ENCODE measurements around the gene LGR6. TPM values are rescaled to one million over a fixed set of nuclear protein-coding genes. Genes with fewer than 3 reads are reported as not detected.
"Not testable (repeated sequence)": the region's sequence is repeated elsewhere in the genome, so short reads cannot be mapped to it uniquely, and the experiment has no call there.

LGR6 gene
- total RNA-seq, 2 experiments from 2014 or later: 0.08 TPM; not detected in 1

GRCh38 chr1:202189918-202190715, 3.5 kb upstream of the LGR6 start:
- peaks cover 8% of the 10 kb centered on the region for H3K4me1 Mint-ChIP-seq (ENCODE audit: low read depth)
- no peak overlapping the region for H3K4me3 Mint-ChIP-seq
- no peaks in the 10 kb centered on the region for H3K9me3 Mint-ChIP-seq (ENCODE audit: insufficient read depth)
- ChIA-PET POLR2A (no interaction called here), CTCF (interaction anchor here (0.7 to 5.3 kb wide), 20 partner anchors 9 to 150 kb away, joined by 3 to 40 read pairs (median 4); no protein-coding TSS in a partner anchor)
- H3K27ac Mint-ChIP-seq: no peak overlapping the region
- no peak for DNase-seq
- peaks cover 13% of the 10 kb centered on the region for H3K27me3 Mint-ChIP-seq (ENCODE audit: low read depth)
- ATAC-seq: no peak
- no peaks in the 10 kb centered on the region for H3K36me3 Mint-ChIP-seq (ENCODE audit: low read depth)

GRCh38 chr1:202191391-202191790, 2.2 kb upstream of the LGR6 start:
- DNase-seq; POLR2A ChIA-PET; H3K9me3 Mint-ChIP-seq (ENCODE audit: insufficient read depth); H3K36me3 Mint-ChIP-seq (ENCODE audit: low read depth); CTCF ChIA-PET; ATAC-seq; H3K4me1 Mint-ChIP-seq (ENCODE audit: low read depth); H3K27ac Mint-ChIP-seq; H3K4me3 Mint-ChIP-seq: not testable (repeated sequence)
- peaks cover 24% of the 10 kb centered on the region for H3K27me3 Mint-ChIP-seq (ENCODE audit: low read depth)

GRCh38 chr1:202192770-202193613, 607 bp upstream of the LGR6 start:
- Mint-ChIP-seq H3K36me3 (ENCODE audit: low read depth) (no peaks in the 10 kb centered on the region), H3K4me1 (ENCODE audit: low read depth) (peaks cover 6% of the 10 kb centered on the region), H3K9me3 (ENCODE audit: insufficient read depth) (no peaks in the 10 kb centered on the region), H3K27ac (no peak overlapping the region), H3K4me3 (no peak overlapping the region), H3K27me3 (ENCODE audit: low read depth) (peaks cover 30% of the 10 kb centered on the region)
- ATAC-seq (peak; percentile 57), DNase-seq (peak; percentile 68)
- CTCF ChIA-PET: interaction anchor here (0.7 to 2.6 kb wide), 53 partner anchors 8 to 527 kb away, joined by 3 to 28 read pairs (median 4); partner anchors contain the start of genes PTPN7 and UBE2T
- POLR2A ChIA-PET: interaction anchor here (1.2 kb wide), 1 partner anchor 121 kb away, joined by 3 read pairs; no protein-coding TSS in a partner anchor

DNA sequence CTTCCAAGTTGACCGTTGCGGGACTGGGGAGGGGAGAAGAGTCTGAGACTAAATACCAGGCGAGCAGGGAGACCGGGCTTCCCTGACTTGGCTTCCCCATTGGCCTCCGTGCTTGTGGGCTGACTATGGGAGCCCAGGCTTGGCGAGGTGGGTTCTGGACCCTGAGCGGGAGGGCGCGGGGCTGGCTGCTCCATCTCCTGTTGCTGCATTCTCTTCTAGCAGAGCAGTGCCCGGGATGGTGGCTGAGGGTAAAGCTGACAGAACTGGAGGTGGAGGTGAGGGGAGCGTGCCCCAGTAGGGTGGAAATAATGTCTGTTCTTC, 689 bp downstream of the LGR6 start:
- no peak for ATAC-seq
- H3K27ac Mint-ChIP-seq: no peak overlapping the region
- H3K4me1 Mint-ChIP-seq (ENCODE audit: low read depth): peaks cover 18% of the 10 kb centered on the region

GRCh38 chr1:202197653-202198365, 4.2 kb downstream of the LGR6 start:
- POLR2A ChIA-PET: no interaction called here
- ATAC-seq (peak; percentile 14), DNase-seq (no peak)

More for the DNA sequence above, 689 bp downstream of the LGR6 start:
- no peak for DNase-seq
- POLR2A ChIA-PET: no interaction called here
- Mint-ChIP-seq H3K9me3 (ENCODE audit: insufficient read depth) (no peaks in the 10 kb centered on the region), H3K36me3 (ENCODE audit: low read depth) (no peaks in the 10 kb centered on the region), H3K27me3 (ENCODE audit: low read depth) (peaks cover 34% of the 10 kb centered on the region), H3K4me3 (no peak overlapping the region)
- CTCF ChIA-PET: interaction anchor here (1.3 to 2.6 kb wide), 7 partner anchors 8 to 126 kb away, joined by 3 to 28 read pairs (median 10); no protein-coding TSS in a partner anchor

DNA sequence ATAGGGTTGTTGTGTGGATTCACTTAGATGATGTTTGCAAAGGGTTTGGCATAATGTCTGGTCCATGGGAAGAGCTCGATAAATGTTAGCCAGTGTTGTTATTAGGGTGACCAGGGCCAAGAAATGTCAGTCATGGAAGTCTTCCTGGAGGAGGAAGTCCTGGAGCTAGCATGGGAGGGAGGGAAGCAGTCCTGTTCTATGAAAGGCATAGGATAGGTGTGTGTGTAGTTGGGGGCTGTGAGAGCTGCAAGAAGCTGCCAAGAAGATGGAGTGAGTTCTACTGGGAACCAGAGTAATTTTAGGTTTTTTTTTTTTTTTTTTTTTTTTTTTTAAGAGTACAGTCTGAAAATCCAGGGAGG, 4.7 kb downstream of the LGR6 start:
- no peaks in the 10 kb centered on the region for H3K9me3 Mint-ChIP-seq (ENCODE audit: insufficient read depth)
- no peaks in the 10 kb centered on the region for H3K36me3 Mint-ChIP-seq (ENCODE audit: low read depth)
- ChIA-PET POLR2A (no interaction called here), CTCF (no interaction called here)
- ATAC-seq (no peak), DNase-seq (no peak)
- peaks cover 37% of the 10 kb centered on the region for H3K4me1 Mint-ChIP-seq (ENCODE audit: low read depth)
- peaks cover 34% of the 10 kb centered on the region for H3K27me3 Mint-ChIP-seq (ENCODE audit: low read depth)
- H3K27ac Mint-ChIP-seq: peak overlapping the region; percentile 11
- no peak overlapping the region for H3K4me3 Mint-ChIP-seq

More at GRCh38 chr1:202197653-202198365, 4.2 kb downstream of the LGR6 start:
- peak overlapping the region; percentile 11 for H3K27ac Mint-ChIP-seq
- no peaks in the 10 kb centered on the region for H3K9me3 Mint-ChIP-seq (ENCODE audit: insufficient read depth)
- H3K27me3 Mint-ChIP-seq (ENCODE audit: low read depth): peaks cover 34% of the 10 kb centered on the region
- peaks cover 37% of the 10 kb centered on the region for H3K4me1 Mint-ChIP-seq (ENCODE audit: low read depth)
- no peaks in the 10 kb centered on the region for H3K36me3 Mint-ChIP-seq (ENCODE audit: low read depth)
- CTCF ChIA-PET: no interaction called here
- H3K4me3 Mint-ChIP-seq: no peak overlapping the region

DNA sequence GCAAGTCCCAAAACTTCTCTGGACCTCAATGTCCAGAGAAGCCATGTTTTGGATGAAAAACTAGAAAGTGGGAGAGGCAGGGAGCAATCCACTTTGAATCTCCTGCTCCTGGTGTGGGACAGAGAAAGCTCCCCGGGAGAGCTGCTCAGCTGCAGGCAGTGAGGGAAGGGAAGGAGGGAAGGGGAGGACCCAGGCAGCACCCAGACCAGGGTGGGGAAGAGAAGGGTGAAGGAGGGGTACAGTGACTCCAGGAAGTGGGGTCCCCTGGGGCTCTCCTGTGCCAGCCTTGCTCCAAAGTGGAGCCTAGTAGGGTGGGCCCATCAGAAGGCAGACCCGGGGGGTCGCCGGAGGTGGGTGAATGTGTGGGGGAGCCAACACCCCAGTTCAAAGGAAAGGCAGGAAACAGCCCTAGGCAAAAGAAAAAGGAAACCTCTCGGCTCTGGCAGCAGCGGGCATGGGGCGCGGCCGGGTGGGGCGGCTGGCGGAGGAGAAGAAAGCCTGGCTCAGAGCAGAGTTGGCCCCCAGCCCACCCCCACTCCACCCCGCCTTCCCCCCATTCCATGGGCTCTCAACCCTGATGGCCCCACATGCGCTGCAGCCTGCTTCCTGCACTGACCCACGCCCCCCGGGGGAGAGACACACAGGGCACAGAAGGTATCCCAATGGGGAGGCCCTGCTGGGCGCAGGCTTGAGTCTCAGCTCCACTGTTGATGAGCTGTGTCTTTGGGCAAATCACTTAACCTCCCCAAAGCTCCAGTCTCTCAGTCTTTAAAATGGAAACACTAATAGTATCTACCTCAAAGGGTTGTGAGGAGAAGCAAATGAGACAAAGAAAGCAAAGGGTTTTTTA, 5.7 kb downstream of the LGR6 start:
- ChIA-PET POLR2A (interaction anchor here (0.9 kb wide), 1 partner anchor 39 kb away, joined by 4 read pairs; the partner anchor contains the start of gene PTPN7), CTCF (interaction anchor here (0.7 to 1.6 kb wide), 2 partner anchors 10 to 511 kb away, joined by 3 to 11 read pairs; partner anchors contain the start of gene SYT2)
- Mint-ChIP-seq H3K36me3 (ENCODE audit: low read depth) (no peaks in the 10 kb centered on the region), H3K27me3 (ENCODE audit: low read depth) (peaks cover 29% of the 10 kb centered on the region), H3K9me3 (ENCODE audit: insufficient read depth) (no peaks in the 10 kb centered on the region), H3K4me3 (no peak overlapping the region), H3K27ac (no peak overlapping the region), H3K4me1 (ENCODE audit: low read depth) (peaks cover 36% of the 10 kb centered on the region)
- ATAC-seq (no peak), DNase-seq (no peak)

- H3K36me3 Mint-ChIP-seq (ENCODE audit: low read depth): no peaks in the 10 kb centered on the region
- ATAC-seq: no peak
- no peak for DNase-seq
- POLR2A ChIA-PET: interaction anchor here (0.9 kb wide), 1 partner anchor 40 kb away, joined by 4 read pairs; the partner anchor contains the start of gene PTPN7
- no peak overlapping the region for H3K4me3 Mint-ChIP-seq
- no peaks in the 10 kb centered on the region for H3K9me3 Mint-ChIP-seq (ENCODE audit: insufficient read depth)
- peaks cover 21% of the 10 kb centered on the region for H3K27me3 Mint-ChIP-seq (ENCODE audit: low read depth)
- no peak overlapping the region for H3K27ac Mint-ChIP-seq
- peaks cover 36% of the 10 kb centered on the region for H3K4me1 Mint-ChIP-seq (ENCODE audit: low read depth)
- CTCF ChIA-PET: interaction anchor here (0.7 to 1.6 kb wide), 2 partner anchors 11 to 510 kb away, joined by 3 to 11 read pairs; partner anchors contain the start of gene SYT2
Observed at GRCh38 chr1:202200112-202200548, 6.5 kb downstream of the LGR6 start.

DNA sequence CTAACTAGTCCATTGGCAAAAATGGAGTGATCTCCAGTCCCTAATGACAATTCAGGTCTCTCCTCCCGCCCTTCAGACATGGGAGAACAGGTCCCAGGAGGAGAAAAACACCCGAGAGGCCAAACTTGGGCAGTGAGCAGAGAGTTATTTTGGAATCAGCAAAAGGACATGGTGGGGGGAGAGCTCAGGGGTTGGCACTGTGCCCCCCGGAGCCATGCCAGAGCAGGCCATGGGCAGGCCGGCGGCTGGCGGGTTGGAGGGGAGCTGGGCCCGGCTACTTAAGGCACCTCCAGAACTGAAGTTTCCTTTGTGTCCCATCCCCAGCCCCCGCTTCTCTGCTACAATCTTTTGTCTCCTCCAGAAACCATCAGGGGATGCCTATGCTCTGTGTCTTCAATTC, 7.1 kb downstream of the LGR6 start:
- no peak for ATAC-seq
- no peak for DNase-seq
- no peak overlapping the region for H3K27ac Mint-ChIP-seq
- no peak overlapping the region for H3K4me3 Mint-ChIP-seq
- no peaks in the 10 kb centered on the region for H3K36me3 Mint-ChIP-seq (ENCODE audit: low read depth)
- H3K4me1 Mint-ChIP-seq (ENCODE audit: low read depth): peaks cover 36% of the 10 kb centered on the region
- CTCF ChIA-PET: interaction anchor here (1.3 kb wide), 1 partner anchor 8 kb away, joined by 6 read pairs; no protein-coding TSS in a partner anchor
- POLR2A ChIA-PET: no interaction called here
- H3K9me3 Mint-ChIP-seq (ENCODE audit: insufficient read depth): no peaks in the 10 kb centered on the region
- peaks cover 16% of the 10 kb centered on the region for H3K27me3 Mint-ChIP-seq (ENCODE audit: low read depth)

GRCh38 chr1:202201266-202201665, 7.7 kb downstream of the LGR6 start:
- Mint-ChIP-seq H3K27me3 (ENCODE audit: low read depth) (peaks cover 12% of the 10 kb centered on the region), H3K36me3 (ENCODE audit: low read depth) (no peaks in the 10 kb centered on the region), H3K27ac (peak overlapping the region; percentile 69), H3K4me1 (ENCODE audit: low read depth) (peaks cover 36% of the 10 kb centered on the region), H3K4me3 (no peak overlapping the region), H3K9me3 (ENCODE audit: insufficient read depth) (no peaks in the 10 kb centered on the region)
- ChIA-PET POLR2A (no interaction called here), CTCF (interaction anchor here (1.3 kb wide), 1 partner anchor 9 kb away, joined by 6 read pairs; no protein-coding TSS in a partner anchor)
- DNase-seq (no peak), ATAC-seq (peak; percentile 39)
